GM18499 (cell line): ENCODE data around the gene UNC13D.
"Not testable (repeated sequence)": the region's sequence is repeated elsewhere in the genome, so short reads cannot be mapped to it uniquely, and the experiment has no call there.

Experiments used
- ATAC-seq: cut with Tn5 transposase; IDR thresholded peaks from one replicate; pipeline ENCODE4 v1.9.1; 2021; ENCODE audit warnings: moderate number of reproducible peaks; ENCODE audit not compliant: insufficient read depth, unreplicated experiment

The UNC13D gene

GRCh38 chr17:75822800-75823166 is 21.4 kb downstream of the UNC13D start:
- no peak for ATAC-seq

- no peak for ATAC-seq
Measured at GRCh38 chr17:75822119-75822799, 21.9 kb downstream of the UNC13D start.

DNA sequence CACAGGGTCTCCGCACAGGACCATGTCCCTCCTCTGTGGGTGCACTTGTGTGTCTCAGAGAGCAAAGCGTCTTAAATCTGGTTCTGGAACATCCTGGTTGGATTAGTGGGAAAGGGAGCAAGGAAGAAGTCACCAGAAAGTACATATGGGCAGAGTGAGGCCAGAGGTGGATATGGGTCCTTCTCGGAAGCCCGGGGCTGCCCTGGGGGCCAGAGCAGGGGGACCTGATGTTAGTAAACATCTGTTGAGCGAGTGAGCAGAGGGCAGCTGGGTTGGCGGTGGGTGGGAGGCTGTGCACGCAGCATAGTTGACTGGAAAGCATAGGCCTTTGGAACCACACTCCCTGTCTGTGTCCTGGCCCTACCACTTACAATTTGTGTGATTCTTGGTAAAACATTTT is 22.7 kb downstream of the UNC13D start:
- no peak for ATAC-seq

- no peak for ATAC-seq
Measured at GRCh38 chr17:75820094-75821080, 23.8 kb downstream of the UNC13D start.

GRCh38 chr17:75819678-75820077 is 24.5 kb downstream of the UNC13D start:
- ATAC-seq = no peak

- ATAC-seq = no peak
Measured at GRCh38 chr17:75819116-75819515, 25.1 kb downstream of the UNC13D start.

DNA sequence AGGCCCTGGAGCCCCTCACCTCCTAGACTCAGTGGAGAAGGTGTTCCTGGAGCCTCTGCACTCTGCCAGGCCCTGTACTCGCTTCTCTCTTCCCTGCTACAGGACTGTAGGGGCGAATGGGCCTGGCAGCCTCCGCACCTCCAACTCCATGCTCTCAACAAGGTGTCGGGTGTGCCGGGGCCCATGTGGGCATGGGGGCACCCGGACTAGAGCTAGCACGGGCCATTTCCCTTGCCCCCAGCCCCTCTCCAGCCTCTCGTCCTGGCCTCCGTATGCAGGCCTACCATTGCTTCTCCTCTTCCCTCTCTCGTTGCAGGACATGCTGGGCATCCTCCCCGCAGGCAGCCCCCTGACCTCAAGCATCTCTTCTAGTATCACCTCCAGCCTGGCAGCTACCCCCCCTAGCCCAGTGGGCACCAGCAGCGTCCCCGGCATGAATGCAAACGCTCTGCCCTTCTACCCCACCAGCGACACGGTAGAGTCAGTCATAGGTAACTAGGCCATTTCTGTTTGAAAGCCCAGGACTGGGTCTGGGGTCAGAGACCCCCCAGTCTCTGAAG is 25.8 kb downstream of the UNC13D start:
- ATAC-seq = no peak

DNA sequence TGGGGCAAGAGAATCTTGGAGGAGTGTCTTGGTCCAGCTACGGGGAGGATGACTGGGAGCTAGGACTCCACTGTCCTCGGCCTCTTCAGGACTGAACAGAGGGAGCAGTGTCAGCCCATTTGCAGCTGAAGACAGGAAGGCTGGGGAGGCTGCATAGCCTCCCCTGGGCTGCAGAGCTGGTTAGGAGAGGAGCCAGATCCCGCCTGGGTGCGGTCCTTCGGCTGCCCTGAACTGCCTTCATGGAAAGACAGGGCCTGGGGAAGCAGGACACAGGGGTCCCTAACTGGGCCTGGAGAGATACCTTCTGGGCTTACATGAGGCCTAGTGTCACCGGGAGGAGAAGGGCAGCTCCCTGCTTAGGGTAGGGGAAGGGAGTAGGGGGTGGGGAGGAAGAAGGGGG is 26.6 kb downstream of the UNC13D start:
- no peak for ATAC-seq

DNA sequence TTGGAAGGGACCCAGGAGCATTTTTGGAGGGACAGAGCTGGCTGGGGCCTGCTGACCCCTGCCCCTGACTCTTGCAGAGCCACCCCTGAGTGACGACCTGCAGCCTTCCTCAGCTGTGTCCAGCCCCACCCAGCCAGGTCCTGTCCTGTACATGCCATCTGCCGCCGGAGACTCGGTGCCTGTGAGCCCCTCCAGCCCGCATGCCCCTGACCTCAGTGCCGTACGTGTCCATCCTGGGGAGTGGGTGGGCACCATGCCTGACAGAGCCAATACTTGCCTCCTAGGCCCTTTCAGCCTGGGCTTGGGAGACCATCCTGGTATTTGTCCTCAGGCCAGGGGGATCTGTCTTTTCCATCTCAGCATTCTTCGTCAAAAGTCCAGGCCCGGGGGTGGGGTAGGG is 27.5 kb downstream of the UNC13D start:
- no peak for ATAC-seq

DNA sequence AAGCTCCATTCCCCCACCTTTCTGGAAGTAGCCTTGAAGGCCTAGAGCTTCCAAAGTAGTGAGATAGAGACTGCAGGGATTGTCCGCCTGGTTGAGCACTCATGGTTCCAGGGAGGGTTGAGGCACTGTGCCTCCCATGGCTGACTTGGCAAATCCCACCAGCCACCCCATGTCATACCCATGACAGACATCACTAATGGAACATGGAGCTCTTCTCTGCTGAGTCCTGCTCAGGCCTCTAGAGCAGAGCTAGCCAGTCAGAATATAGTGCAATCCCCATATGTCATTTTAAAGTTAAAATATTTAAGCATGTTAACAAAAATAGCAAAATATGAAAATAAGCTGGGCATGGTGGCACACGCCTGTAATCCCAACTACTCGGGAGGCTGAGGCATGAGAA is 28.8 kb downstream of the UNC13D start:
- ATAC-seq = no peak

- no peak for ATAC-seq
Measured at GRCh38 chr17:75814900-75815373, 29.3 kb downstream of the UNC13D start.

- ATAC-seq = no peak
Measured at GRCh38 chr17:75814021-75814395, 30.2 kb downstream of the UNC13D start.

GRCh38 chr17:75813081-75814020 is 30.9 kb downstream of the UNC13D start:
- ATAC-seq = no peak

- ATAC-seq = no peak
Measured at GRCh38 chr17:75812096-75813013, 31.8 kb downstream of the UNC13D start.

DNA sequence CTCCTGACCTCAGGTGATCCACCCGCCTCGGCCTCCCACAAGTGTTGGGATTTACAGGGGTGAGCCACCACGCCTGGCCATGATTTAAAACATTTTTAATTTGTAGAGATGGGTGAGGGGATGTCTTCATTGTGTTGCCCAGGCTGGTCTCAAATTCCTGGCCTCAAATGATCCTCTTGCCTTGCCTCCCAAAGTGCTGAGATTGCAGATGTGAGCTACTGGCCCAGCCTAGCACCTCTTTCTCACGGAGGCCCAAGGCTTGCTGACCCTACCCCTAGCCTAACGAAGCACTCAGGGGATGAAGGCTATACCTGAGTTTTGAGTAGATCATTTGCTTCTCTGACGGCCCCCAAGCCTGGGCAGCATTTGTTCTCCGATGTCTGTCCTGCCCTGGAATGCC is 33.0 kb downstream of the UNC13D start:
- no peak for ATAC-seq

DNA sequence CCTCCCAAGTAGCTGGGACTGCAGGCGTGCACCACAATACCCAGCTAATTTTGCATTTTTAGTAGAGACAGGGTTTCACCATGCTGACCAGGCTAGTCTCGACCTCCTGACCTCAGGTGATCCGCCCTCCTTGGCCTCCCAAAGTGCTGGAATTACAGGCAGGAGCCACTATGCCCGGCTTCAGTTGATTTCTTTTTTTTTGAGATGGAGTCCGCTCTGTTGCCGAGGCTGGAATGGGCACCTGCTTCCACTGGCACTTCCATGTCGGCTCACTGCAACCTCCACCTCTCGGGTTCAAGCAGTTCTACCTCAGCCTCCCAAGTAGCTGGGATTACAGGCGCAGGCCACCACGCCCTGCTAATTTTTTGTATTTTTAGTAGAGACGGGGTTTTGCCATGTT is 33.4 kb downstream of the UNC13D start:
- not testable (repeated sequence) for ATAC-seq

GRCh38 chr17:75810216-75810615 is 34.0 kb downstream of the UNC13D start:
- no peak for ATAC-seq

DNA sequence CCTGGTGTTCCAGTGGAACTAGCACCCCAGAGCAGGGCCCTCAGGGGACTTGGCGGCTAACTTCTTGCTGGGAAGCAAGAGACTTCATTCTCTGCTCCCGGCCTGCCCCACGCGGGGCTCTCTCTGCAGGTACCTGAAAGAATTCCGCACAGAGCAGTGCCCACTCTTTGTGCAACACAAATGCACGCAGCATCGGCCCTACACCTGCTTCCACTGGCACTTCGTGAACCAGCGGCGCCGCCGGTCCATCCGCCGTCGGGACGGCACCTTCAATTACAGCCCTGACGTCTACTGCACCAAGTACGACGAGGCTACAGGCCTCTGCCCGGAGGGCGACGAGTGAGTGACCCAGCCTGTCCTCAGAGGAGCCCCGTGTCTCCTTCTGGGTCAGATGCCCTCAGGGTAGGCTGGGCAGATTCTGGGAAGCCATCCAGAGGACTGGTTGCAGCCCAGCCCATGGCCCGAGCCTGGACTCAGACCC is 34.5 kb downstream of the UNC13D start:
- ATAC-seq = no peak
